Measurements from ENCODE around the gene RFXAP.

RFXAP gene

GRCh38 chr13:36870050-36870692 lies 51.1 kb downstream of the RFXAP start:
- DNase-seq (ENCODE audit: low spot score): no peak

DNA sequence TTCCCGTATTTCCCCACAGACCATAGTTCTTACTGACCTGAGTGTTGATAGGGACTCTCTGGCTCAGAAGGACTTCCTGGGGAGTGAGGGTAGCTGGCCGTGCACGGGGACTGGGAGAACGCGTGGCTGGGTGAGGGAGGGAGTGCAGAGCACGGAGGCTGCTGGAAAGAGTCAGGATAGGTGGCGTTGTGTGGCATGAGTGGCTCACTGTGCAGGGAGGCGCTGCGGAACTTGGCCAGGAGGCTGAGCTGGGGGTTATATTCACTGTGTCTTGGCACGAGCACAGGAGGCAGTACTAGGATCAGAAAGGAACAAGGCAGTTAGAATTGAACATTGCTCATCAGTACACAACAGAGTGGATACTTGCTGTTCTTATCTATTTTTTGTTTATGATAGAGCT lies 53.6 kb downstream of the RFXAP start:
- no peak for DNase-seq (ENCODE audit: low spot score)

- no peak for DNase-seq (ENCODE audit: low spot score)
These were observed 56.4 kb downstream of the RFXAP start for GRCh38 chr13:36875431-36875830.

GRCh38 chr13:36875961-36876360 lies 56.9 kb downstream of the RFXAP start:
- DNase-seq (ENCODE audit: low spot score): no peak

All from LoVo (cell line).